Posterior vena cava (tissue), 2 donors: Measurements from ENCODE around the gene CST11. TPM values are rescaled to one million over a fixed set of nuclear protein-coding genes. Genes with fewer than 3 reads are reported as not detected.

Experiments
- DNase-seq: peaks from one replicate; pipeline ENCODE4 v3.0.0-alpha.2; 2020; ENCODE audit warnings: low spot score
- intact Hi-C, 2 donors: fragments of 100-400 bp; cut with DNase I; formaldehyde crosslinking; loops; one replicate each; pipeline versions ENCODE4 v1.14.1 to v1.14.2; 2022 to 2023
- total RNA-seq, 2 donors: library from RNA; stranded (reverse); fragmentation: NEBNext Ultra II Directional; extraction: Animal tissue kit (Norgen Biotek cat#: 25700); gene quantifications; one replicate each; pipeline ENCODE4 v1.2.1, GENCODE V29; 2021
- donor health status: DM: yes; HTN: yes; CAD: no.
- donor health status: DM: yes; HTN: yes; CAD: no.

The CST11 gene
- total RNA-seq, 2 donors from 2014 or later: not detected

DNA sequence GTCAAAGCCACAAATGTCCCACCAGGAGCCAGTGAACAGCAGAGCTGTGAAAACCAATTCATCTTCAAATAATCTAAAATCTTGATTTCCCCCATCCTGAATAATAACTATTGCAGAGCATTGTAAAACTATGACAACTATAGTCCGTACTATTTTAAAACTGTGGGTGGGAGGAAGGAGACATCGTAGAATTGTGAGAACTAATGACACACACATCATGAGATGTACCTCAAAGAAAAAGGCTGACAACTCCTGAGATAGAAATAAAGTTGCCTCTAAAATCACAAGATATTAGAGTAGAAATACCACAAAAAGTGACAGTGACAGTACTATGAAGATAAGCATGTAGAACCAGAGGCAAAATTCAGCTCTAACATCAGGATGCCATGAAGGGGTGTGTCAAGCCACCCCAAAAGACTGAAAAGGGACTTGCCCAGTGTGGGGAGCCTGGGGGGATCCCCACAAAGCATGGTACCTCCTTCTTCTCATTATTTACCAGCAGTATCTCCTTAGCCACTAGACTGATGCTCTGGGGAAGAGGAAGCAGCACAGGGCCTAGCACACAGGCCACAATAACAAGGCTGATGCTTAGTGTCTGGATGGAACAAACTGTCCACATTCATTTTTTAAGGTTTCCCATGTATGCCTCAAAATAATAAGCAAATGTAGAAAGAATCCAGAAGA, 44.8 kb downstream of the CST11 start:
- intact Hi-C loops: loop anchor here (5.0 to 10.0 kb wide), 2 partner anchors 41 to 1743 kb away; no protein-coding TSS in a partner anchor
- no peak for DNase-seq

DNA sequence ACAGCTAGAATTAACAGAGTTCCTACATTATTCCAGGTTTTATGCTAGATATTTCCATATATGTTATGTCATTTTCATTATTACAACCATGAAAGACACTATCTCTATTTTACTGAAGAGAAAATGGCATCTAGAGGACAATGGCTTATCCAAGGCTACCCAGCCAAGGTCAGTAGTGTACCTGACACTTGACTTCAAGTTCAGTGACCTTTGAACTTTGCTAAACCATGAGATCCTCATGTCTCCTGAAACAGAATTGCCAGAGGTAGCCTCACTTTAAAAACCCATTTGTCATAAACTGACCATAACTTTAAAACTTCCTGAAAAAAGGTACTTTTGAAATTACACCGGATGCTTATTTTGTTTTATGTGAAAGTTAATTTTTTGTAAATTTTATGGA, 45.8 kb downstream of the CST11 start:
- DNase-seq: no peak
- intact Hi-C loops: loop anchor here (5.0 to 10.0 kb wide), 2 partner anchors 40 to 1742 kb away; no protein-coding TSS in a partner anchor

DNA sequence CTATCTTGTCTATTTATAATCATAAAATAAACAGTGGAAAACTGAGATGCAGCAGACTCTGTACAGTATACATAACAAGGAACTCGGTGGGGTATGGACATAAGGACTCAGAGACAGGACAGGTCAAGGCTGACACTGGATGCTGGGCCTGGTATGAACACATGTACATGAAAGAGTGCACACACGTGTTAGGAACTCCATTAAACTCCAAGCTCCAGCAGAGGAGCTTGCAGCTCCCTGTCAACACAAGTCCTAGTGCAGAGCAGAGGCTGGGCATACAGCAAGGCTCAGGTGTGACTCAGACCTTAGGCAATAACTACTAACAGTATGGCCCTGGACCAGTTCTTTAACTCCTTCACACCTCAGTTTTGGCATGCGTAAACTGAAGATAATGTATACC, 48.5 kb downstream of the CST11 start:
- intact Hi-C loops: loop anchor here in 1 of 2 donors (10.0 kb wide), 1 partner anchor 1739 kb away; no protein-coding TSS in a partner anchor
- DNase-seq: no peak

DNA sequence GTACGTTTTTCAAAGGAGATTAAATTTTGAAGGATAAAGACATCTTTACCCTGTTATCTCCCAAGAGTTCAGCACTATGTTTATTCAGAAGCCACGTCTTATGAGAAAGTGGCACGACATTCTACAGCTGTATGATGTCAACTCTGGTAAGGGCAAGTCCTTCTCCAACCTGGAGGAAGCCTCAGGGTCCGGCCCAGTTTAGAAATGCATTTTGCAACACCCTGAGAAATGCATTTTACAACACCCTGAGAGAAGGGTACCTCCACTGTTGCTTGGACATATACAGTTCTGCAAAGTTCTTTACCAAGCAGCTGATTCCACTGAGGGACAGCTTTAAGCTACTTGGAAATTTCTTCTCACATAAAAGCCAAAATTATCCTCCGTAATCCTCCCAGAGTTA, 48.9 kb downstream of the CST11 start:
- no peak for DNase-seq
- intact Hi-C loops: loop anchor here in 1 of 2 donors (10.0 kb wide), 1 partner anchor 1739 kb away; no protein-coding TSS in a partner anchor

DNA sequence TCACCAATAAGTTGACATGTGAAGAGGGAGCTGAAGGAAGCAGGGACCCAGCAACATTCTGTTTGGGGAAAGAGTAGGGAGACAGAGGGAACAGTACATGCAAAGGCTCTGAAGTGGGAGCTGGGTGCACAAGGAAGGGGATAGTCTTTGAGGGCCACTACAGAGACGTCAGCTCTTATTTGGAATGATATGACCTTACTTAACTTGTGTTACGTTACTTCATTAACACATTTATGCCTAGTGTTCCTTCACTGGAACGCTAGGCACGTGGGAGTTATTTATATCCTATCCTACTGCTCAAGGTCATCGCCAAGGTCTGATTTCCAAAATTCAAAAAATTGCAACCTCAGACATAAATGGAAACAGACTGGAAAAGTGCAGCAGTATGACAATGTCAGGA, 51.6 kb downstream of the CST11 start:
- intact Hi-C loops: loop anchor here in 1 of 2 donors (10.0 kb wide), 1 partner anchor 1736 kb away; no protein-coding TSS in a partner anchor

More for the DNA sequence above, 51.6 kb downstream of the CST11 start:
- DNase-seq: no peak

Other genes starting within 250 kb of the CST11 start
- gene NXT1, start 102.1 kb downstream of the CST11 start, total RNA-seq: 10 to 100 TPM; 14.6 to 19.1 TPM
- gene GZF1, start 90.7 kb downstream of the CST11 start, total RNA-seq: 10 to 100 TPM; 16.2 to 17.8 TPM
- 10 to 100 TPM in 1 of 2 donors, 1 to 10 TPM in 1; 9.9 to 11.0 TPM for gene NAPB, start 31.4 kb downstream of the CST11 start, total RNA-seq
- gene CSTL1, start 13.2 kb downstream of the CST11 start, total RNA-seq: not detected
- gene CST8, start 38.2 kb upstream of the CST11 start, total RNA-seq: not detected
- gene CST9L, start 115.6 kb upstream of the CST11 start, total RNA-seq: not detected
- not detected for gene CST9, start 153.0 kb upstream of the CST11 start, total RNA-seq
- gene CST3, start 185.1 kb upstream of the CST11 start, total RNA-seq: 1,000 to 10,000 TPM; 1,234 to 1,451 TPM
- not detected for gene CST4, start 236.2 kb upstream of the CST11 start, total RNA-seq